Measurements from ENCODE around the gene TCF23.

DNA sequence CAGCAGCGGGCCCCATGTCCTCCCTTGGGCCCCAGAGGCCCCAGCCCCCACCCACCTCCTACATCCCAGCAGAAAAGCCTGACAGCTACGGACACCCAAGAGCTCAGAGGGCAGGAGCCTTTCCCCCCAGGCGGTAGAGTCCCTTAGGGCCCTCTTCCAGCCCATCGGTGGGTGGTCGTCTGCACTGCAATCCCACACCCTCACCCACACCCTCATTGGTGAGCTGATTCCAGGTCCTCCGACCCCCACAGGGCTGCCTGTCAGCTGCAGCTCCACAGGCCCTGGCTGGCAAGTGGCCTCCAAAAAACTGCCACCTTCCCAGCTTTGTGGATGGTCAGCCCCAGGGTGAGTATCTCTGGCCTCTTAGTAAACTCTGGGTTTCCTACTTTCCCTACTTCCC lies 10.5 kb downstream of the TCF23 start:
- no peak for TF ChIP-seq POLR2A (IDR thresholded peaks at IDR 0.05; ENCODE audit: low read depth, low read length)
- no peak for TF ChIP-seq TAF1 (IDR thresholded peaks at IDR 0.05; ENCODE audit: low read depth, low read length)
- no peak for TF ChIP-seq POLR2AphosphoS5 (IDR thresholded peaks at IDR 0.05; ENCODE audit: low read depth, low read length)
- no peak for TF ChIP-seq PAX5 (IDR thresholded peaks at IDR 0.05; ENCODE audit: insufficient read depth, low read length, severe bottlenecking)

Data from GM12891 (cell line).